Right lobe of liver (tissue), 6 donors: ENCODE measurements around the gene PER2. TPM values are rescaled to one million over a fixed set of nuclear protein-coding genes. Genes with fewer than 3 reads are reported as not detected.

ENCODE experiments used
- ATAC-seq, 4 donors: fragments of 200-7000 bp; cut with Tn5 transposase; one replicate each; pipeline ENCODE4 v1.9.1; 2020; ENCODE audit warnings: mild to moderate bottlenecking in 4 of 4, moderate library complexity in 4 of 4
- DNase-seq, 3 donors: peaks; one replicate each; pipeline ENCODE4 v3.0.0-alpha.2; 2020
- H3K27ac ChIP-seq, 3 donors: fragments of 200-600 bp; one replicate each; pipeline ENCODE4 v1.8.0; 2022
- H3K27me3 ChIP-seq, 2 donors: fragments of 200-600 bp; one replicate each; pipeline ENCODE4 v1.8.0; 2022
- H3K36me3 ChIP-seq, 4 donors: fragments of 200-600 bp; sonication (generic) in 1 of 4; one replicate each; pipeline versions ENCODE4 v1.5.1 to v1.8.0; 2017 to 2022; ENCODE audit warnings: control low read depth in 1 of 4
- H3K4me1 ChIP-seq, 4 donors: fragments of 200-600 bp; sonication (generic) in 1 of 4; one replicate each; pipeline versions ENCODE4 v1.5.1 to v1.8.0; 2017 to 2022; ENCODE audit warnings: control low read depth in 1 of 4
- H3K4me3 ChIP-seq, 3 donors: fragments of 200-600 bp; one replicate each; pipeline ENCODE4 v1.8.0; 2022
- H3K9me3 ChIP-seq, 4 donors: fragments of 200-600 bp; sonication (generic) in 1 of 4; one replicate each; pipeline versions ENCODE4 v1.5.1 to v1.8.0; 2017 to 2022; ENCODE audit warnings: control low read depth in 1 of 4
- POLR2A ChIP-seq: fragments of 450-650 bp; IDR thresholded peaks from one replicate; pipeline ENCODE4 v1.6.1; 2017; ENCODE audit warnings: antibody characterized with exemption, mild to moderate bottlenecking
- WGBS: methylation state at CpG from one replicate; pipeline ENCODE4 v1.1.6; 2018; ENCODE audit warnings: low coverage, low lambda C conversion rate; ENCODE audit not compliant: insufficient coverage; ENCODE audit errors: missing lambda C conversion rate; 5-methylcytosine and 5-hydroxymethylcytosine counted together
- intact Hi-C, 2 donors: fragments of 100-400 bp; cut with DNase I; formaldehyde crosslinking; loops; one replicate each; pipeline versions ENCODE4 v1.11.2 to v1.14.1; 2022
- total RNA-seq, 6 experiments: library from RNA; depleted of rRNA in 2 of 6; stranded (reverse); fragments of >200 nt in 2 of 6; fragmentation: NEBNext Ultra II Directional in 3 of 6; extraction: Animal tissue kit (Norgen Biotek cat#: 25700) in 3 of 6; gene quantifications; one replicate each; pipeline versions ENCODE4 v1.1.0 to v1.2.4, GENCODE V29; 2016 to 2023
- TF ChIP-seq, protein P1 (sequence below), 4 donors: fragments of 200-600 bp in 3 of 4; fragments of 450-650 bp in 1 of 4; IDR thresholded peaks; one replicate each; pipeline versions ENCODE4 v1.5.1 to v1.8.0; 2016 to 2022; ENCODE audit warnings: antibody characterized with exemption in 4 of 4, mild to moderate bottlenecking in 2 of 4
- donor health status: DM: no; HTN: yes; CAD: no.
- donor health status: DM: no; HTN: no; CAD: no.
- donor health status: DM: no; HTN: no; CAD: no.
- donor health status: DM: no; HTN: yes; CAD: no.
- donor health status: DM: no; HTN: yes; CAD: no.

The PER2 gene
- total RNA-seq, 6 experiments from 2014 or later = 4.5 to 12.5 (median 6.1) TPM

DNA sequence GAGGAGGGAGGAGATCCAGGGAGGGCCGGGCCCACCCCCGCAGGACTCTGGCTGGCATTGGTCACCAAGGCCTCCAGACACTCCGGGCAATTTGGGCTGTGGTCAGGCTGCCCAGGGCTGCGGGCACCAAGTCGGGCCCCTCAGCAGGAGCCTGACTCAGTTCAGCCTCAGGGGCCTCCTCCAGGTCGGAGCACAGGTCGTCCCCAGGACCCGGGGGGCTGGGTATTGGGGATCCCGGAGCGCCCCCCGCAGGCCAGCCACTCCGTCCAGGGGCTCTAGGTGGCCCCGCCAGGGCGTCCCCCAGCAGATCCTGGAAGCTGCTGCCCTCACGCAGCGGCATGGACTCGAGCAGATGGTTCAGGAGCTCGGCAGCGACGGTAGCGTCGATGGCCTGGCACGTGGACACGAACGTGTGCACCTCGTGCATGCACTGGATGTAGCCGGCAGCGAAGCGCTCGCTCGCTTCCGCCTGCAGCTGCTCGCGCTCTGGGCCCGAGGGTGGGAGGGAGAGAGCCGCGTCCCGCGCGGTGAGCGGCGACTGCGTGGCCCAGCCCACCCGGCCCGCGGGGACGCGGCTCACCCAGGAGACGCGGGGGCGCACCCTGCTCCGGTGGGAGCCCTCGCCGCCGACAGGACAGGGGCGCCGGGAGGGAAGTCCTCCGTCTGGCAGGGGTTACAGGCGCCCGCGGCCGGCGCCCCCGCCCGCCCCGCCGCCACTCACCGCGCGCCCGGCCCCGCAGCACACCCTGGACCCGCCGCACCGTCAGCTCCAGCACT is 49.5 kb downstream of the PER2 start:
- DNase-seq = no peak
- Histone ChIP-seq H3K4me1 (peaks cover 0 to 4% (median 0%) of the 10 kb centered on the region in 4 donors), H3K4me3 (peak overlapping the region in 1 of 3 donors; percentile 65), H3K36me3 (no peaks in the 10 kb centered on the region), H3K27me3 (no peaks in the 10 kb centered on the region), H3K27ac (no peak overlapping the region), H3K9me3 (no peaks in the 10 kb centered on the region)
- no peak for ATAC-seq
- TF ChIP-seq, protein P1, sequence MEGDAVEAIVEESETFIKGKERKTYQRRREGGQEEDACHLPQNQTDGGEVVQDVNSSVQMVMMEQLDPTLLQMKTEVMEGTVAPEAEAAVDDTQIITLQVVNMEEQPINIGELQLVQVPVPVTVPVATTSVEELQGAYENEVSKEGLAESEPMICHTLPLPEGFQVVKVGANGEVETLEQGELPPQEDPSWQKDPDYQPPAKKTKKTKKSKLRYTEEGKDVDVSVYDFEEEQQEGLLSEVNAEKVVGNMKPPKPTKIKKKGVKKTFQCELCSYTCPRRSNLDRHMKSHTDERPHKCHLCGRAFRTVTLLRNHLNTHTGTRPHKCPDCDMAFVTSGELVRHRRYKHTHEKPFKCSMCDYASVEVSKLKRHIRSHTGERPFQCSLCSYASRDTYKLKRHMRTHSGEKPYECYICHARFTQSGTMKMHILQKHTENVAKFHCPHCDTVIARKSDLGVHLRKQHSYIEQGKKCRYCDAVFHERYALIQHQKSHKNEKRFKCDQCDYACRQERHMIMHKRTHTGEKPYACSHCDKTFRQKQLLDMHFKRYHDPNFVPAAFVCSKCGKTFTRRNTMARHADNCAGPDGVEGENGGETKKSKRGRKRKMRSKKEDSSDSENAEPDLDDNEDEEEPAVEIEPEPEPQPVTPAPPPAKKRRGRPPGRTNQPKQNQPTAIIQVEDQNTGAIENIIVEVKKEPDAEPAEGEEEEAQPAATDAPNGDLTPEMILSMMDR (IDR thresholded peaks at IDR 0.05) = no peak
- TF ChIP-seq POLR2A = no peak
- no CpG with 5 or more reads among the region's 75 CpGs for WGBS
- intact Hi-C loops = no loop called here

DNA sequence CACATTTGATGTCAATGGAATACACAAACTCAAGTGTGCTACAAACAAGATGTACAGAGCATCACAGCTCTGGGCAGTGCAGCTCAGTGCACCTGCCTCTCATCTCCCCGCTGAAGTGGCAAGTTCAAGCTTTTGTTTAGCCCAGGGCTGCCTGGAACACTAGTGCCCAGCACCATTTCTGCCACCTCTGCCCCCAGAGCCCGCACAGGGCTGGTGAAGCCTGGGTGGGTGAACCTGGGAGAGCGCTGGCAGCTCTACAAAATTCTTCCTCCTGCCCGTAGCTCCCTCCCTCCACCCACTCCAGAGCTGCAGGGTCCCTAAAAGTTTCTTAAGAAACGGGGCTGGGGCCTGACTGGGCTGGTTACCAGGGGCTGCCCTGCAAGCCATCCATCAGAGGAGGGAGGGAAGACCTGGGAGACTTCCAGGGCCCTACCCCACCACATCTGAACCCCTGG is 50.1 kb downstream of the PER2 start:
- ATAC-seq (no peak), DNase-seq (no peak)
- Histone ChIP-seq H3K27me3 (no peaks in the 10 kb centered on the region), H3K4me3 (no peak overlapping the region), H3K9me3 (no peaks in the 10 kb centered on the region), H3K27ac (no peak overlapping the region), H3K36me3 (no peaks in the 10 kb centered on the region), H3K4me1 (peaks cover 0 to 4% (median 0%) of the 10 kb centered on the region in 4 donors)
- WGBS = 90% methylated on average over 4 of the region's 5 CpGs
- TF ChIP-seq, protein P1 (IDR thresholded peaks at IDR 0.05) = no peak
- TF ChIP-seq POLR2A = no peak
- intact Hi-C loops = no loop called here

DNA sequence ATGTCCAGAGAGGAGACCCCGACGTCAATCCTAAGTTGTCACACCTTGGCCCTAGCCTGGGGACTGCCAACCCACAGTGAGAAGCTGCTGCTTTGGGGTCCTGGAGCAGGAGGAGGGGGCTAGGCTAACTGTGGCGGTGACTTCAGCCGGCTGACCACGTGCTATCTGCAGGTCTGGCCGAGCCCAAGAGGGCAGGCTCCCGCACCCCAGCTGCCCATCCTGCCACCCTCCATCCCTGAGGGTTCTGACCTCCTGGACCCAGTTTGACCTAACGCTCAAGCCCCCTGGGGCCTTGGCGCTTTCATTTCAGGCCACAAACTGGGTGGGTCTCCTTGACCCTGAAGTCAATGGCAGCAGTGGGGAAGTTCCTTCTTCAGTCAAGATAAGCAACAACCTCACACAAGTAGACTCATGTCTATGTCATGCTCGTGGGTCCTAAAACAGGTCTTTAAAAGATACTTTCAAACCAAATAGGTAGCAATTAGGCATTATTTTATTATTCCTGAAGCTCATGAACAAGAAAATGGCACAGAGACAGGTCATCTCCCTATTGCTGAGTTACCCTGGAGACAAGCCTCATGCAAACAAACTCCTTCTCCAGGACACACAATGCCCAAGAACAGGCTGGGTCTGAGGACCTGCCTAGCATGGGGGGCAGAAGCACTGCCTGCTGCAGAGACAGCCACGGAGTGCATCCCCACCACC is 50.8 kb downstream of the PER2 start:
- H3K27ac ChIP-seq = no peak overlapping the region
- H3K27me3 ChIP-seq = no peaks in the 10 kb centered on the region
- no peak overlapping the region for H3K4me3 ChIP-seq
- no peaks in the 10 kb centered on the region for H3K9me3 ChIP-seq
- intact Hi-C loops = no loop called here
- H3K36me3 ChIP-seq = no peaks in the 10 kb centered on the region
- ATAC-seq (no peak), DNase-seq (no peak)
- WGBS = 59% methylated on average over 2 of the region's 11 CpGs
- peaks cover 0 to 4% (median 0%) of the 10 kb centered on the region in 4 donors for H3K4me1 ChIP-seq
- TF ChIP-seq, protein P1 (IDR thresholded peaks at IDR 0.05) = no peak
- TF ChIP-seq POLR2A = no peak

DNA sequence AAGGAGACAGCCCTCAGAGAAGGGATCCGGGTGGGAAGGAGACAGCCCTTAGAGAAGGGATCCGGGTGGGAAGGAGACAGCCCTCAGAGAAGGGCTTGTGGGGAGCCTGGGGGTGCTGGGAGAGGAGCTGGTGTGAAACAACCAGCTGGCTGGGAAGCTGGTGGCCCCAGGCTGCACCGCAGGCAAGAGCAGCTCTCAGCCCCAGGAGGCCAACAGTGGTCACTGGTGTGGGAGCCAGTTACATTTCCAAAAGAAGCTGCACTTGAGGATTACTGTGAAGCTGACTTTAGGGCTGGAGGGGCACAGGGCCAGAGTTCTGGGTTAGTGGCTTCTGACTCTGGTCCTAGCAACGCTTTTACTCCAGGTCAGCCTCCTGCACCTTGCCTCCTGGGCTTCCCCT is 51.8 kb downstream of the PER2 start:
- Histone ChIP-seq H3K36me3 (no peaks in the 10 kb centered on the region), H3K4me3 (no peak overlapping the region), H3K4me1 (peaks cover 0 to 4% (median 0%) of the 10 kb centered on the region in 4 donors), H3K27me3 (no peaks in the 10 kb centered on the region), H3K9me3 (no peaks in the 10 kb centered on the region), H3K27ac (no peak overlapping the region)
- intact Hi-C loops = no loop called here
- ATAC-seq = no peak
- TF ChIP-seq, protein P1 (IDR thresholded peaks at IDR 0.05) = no peak
- no peak for TF ChIP-seq POLR2A
- WGBS = 94% methylated on average over 2 of the region's 4 CpGs
- DNase-seq = no peak
